ENCODE results near the gene NUDT3.

The NUDT3 gene

GRCh38 chr6:34285448-34286164 is 106.9 kb downstream of the NUDT3 start:
- peak; percentile 22 for DNase-seq (ENCODE audit: low read depth)
- H3K4me3 ChIP-seq (ENCODE audit: low read depth, low read length), result no peak overlapping the region
- no peak for TF ChIP-seq CTCF (conservative IDR thresholded peaks at IDR 0.05; ENCODE audit: low read depth, low read length)

- peak; percentile 99 for DNase-seq (ENCODE audit: low read depth)
- H3K4me3 ChIP-seq (ENCODE audit: low read depth, low read length), result no peak overlapping the region
Observed at GRCh38 chr6:34284563-34285447, 107.7 kb downstream of the NUDT3 start.

GRCh38 chr6:34281702-34282334 is 110.7 kb downstream of the NUDT3 start:
- H3K4me3 ChIP-seq (ENCODE audit: low read depth, low read length), result no peak overlapping the region
- TF ChIP-seq CTCF (conservative IDR thresholded peaks at IDR 0.05; ENCODE audit: low read depth, low read length), result no peak
- DNase-seq (ENCODE audit: low read depth), result no peak

More at GRCh38 chr6:34284563-34285447, 107.7 kb downstream of the NUDT3 start:
- TF ChIP-seq CTCF (conservative IDR thresholded peaks at IDR 0.05; ENCODE audit: low read depth, low read length), result no peak

DNA sequence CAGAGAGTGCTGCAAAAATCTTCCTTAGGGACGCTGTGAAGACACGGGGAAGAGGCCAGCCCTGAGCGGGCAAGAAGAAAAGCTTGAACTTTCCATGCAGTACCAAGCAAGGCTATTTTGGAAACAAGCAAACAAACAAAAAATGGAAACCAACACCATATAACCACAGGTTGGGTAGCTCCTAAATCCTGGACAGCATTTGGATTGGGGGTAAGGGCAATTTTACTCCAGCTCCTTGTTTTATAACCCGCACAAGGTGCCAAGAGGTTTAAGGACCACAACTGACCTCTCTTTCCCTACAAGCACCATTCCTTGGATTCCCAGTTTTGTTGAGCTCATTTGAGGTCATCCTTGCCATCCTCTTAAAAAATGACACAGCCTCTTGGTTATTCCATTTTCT is 112.3 kb downstream of the NUDT3 start:
- no peak for TF ChIP-seq CTCF (conservative IDR thresholded peaks at IDR 0.05; ENCODE audit: low read depth, low read length)

GRCh38 chr6:34278833-34279232 is 113.6 kb downstream of the NUDT3 start:
- H3K4me3 ChIP-seq (ENCODE audit: low read depth, low read length), result no peak overlapping the region
- no peak for TF ChIP-seq CTCF (conservative IDR thresholded peaks at IDR 0.05; ENCODE audit: low read depth, low read length)
- DNase-seq (ENCODE audit: low read depth), result no peak

More for the DNA sequence above, 112.3 kb downstream of the NUDT3 start:
- H3K4me3 ChIP-seq (ENCODE audit: low read depth, low read length), result no peak overlapping the region
- no peak for DNase-seq (ENCODE audit: low read depth)

DNA sequence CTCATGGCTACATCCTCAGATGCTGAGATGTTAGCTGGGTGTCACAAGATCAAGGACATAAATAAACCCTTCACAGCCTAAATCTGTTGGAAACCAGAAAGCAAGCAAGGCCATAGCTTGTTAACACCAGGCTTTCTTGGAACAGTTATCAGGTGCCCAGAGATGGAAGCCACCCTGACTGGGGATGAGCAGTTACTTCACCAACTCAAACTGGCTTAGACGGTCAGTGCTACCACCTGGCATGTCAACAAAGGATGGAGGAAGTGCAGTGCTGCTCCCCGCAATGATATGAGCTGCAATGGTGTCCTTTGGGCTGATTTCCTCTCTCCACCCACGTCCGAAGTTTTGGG is 114.7 kb downstream of the NUDT3 start:
- TF ChIP-seq CTCF (conservative IDR thresholded peaks at IDR 0.05; ENCODE audit: low read depth, low read length), result no peak
- H3K4me3 ChIP-seq (ENCODE audit: low read depth, low read length), result no peak overlapping the region
- no peak for DNase-seq (ENCODE audit: low read depth)

Measured in choroid plexus epithelial cell (primary cell).